IMR-90 (cell line): ENCODE results near the gene NTSR1. TPM values are rescaled to one million over a fixed set of nuclear protein-coding genes. Genes with fewer than 3 reads are reported as not detected.

Experiments used
- ATAC-seq: fragments of 200-7000 bp; cut with Tn5 transposase; 2 replicates; pipeline ENCODE4 v1.9.1; 2020; ENCODE audit warnings: low read depth, mild to moderate bottlenecking, moderate library complexity
- BruUV-seq: library from RNA; stranded (reverse); fragments of 400-500 nt; replicated peaks from 2 replicates; lab custom pipeline; 2021; lab: Mats Ljungman, UMichigan
- CTCF ChIA-PET: fragments of 300-600 bp; formaldehyde crosslinking; extraction: SDS; loops from one replicate; lab custom pipeline; 2021; ENCODE audit warnings: antibody characterized with exemption; lab: Yijun Ruan, JAX
- POLR2A ChIA-PET: fragments of 300-600 bp; sonication (Branson Sonifier 250); formaldehyde crosslinking; loops from one replicate; lab custom pipeline; 2022; ENCODE audit warnings: antibody characterized with exemption; ENCODE audit not compliant: unreplicated experiment; lab: Charles Lee
- DNase-seq: peaks from one replicate; pipeline ENCODE4 v3.0.0; 2013
- H2AFZ ChIP-seq: replicated peaks from 2 replicates; pipeline ENCODE3; 2013; ENCODE audit warnings: low read length, mild to moderate bottlenecking; ENCODE audit not compliant: poor library complexity
- H2AK5ac ChIP-seq: 2 replicates; pipeline ENCODE4 v1.6.1; 2013; ENCODE audit warnings: low read depth, low read length, inconsistent platforms
- H2AK9ac ChIP-seq: replicated peaks from 2 replicates; pipeline ENCODE3; 2013; ENCODE audit warnings: mild to moderate bottlenecking, low read depth, low read length, moderate library complexity; ENCODE audit not compliant: poor library complexity
- H2BK120ac ChIP-seq: 2 replicates; pipeline ENCODE4 v1.6.1; 2013; ENCODE audit warnings: low read depth, low read length, inconsistent platforms
- H2BK15ac ChIP-seq: 3 replicates; pipeline ENCODE4 v1.6.1; 2013; ENCODE audit warnings: low read depth, low read length, inconsistent platforms
- H2BK20ac ChIP-seq: 2 replicates; pipeline ENCODE4 v1.6.1; 2013; ENCODE audit warnings: low read depth, mild to moderate bottlenecking, inconsistent platforms, low read length, moderate library complexity
- H2BK5ac ChIP-seq: 2 replicates; pipeline ENCODE4 v1.6.1; 2013; ENCODE audit warnings: mild to moderate bottlenecking, low read depth, low read length, inconsistent platforms; ENCODE audit not compliant: poor library complexity, severe bottlenecking
- H3K14ac ChIP-seq: replicated peaks from 2 replicates; pipeline ENCODE4 v1.6.1; 2013; ENCODE audit warnings: low read depth, low read length, inconsistent platforms
- H3K18ac ChIP-seq: 2 replicates; pipeline ENCODE4 v1.6.1; 2013; ENCODE audit warnings: low read depth, low read length, control low read depth
- H3K23ac ChIP-seq: 2 replicates; pipeline ENCODE4 v1.6.1; 2013; ENCODE audit warnings: low read depth, low read length, inconsistent platforms
- H3K27ac ChIP-seq: 2 replicates; pipeline ENCODE4 v1.5.1; 2013; ENCODE audit warnings: mild to moderate bottlenecking, control low read depth, low read length; ENCODE audit not compliant: insufficient read depth
- H3K27me3 ChIP-seq: 2 replicates; pipeline ENCODE4 v1.6.1; 2013; ENCODE audit warnings: low read length; ENCODE audit not compliant: control insufficient read depth, insufficient read depth
- H3K36me3 ChIP-seq: 2 replicates; pipeline ENCODE4 v1.6.1; 2013; ENCODE audit warnings: low read length, mixed read lengths; ENCODE audit not compliant: control insufficient read depth, insufficient read depth
- H3K4ac ChIP-seq: 2 replicates; pipeline ENCODE4 v1.6.1; 2013; ENCODE audit warnings: low read depth, low read length, inconsistent platforms
- H3K4me1 ChIP-seq: 2 replicates; pipeline ENCODE4 v1.6.1; 2013; ENCODE audit warnings: low read length, mixed read lengths; ENCODE audit not compliant: control insufficient read depth, insufficient read depth
- H3K4me2 ChIP-seq: 2 replicates; pipeline ENCODE4 v1.6.1; 2013; ENCODE audit warnings: low read depth, mild to moderate bottlenecking, control low read depth, low read length, moderate library complexity
- H3K4me3 ChIP-seq: 2 replicates; pipeline ENCODE4 v1.5.1; 2013; ENCODE audit warnings: low read depth, mild to moderate bottlenecking, control low read depth, low read length, moderate library complexity; ENCODE audit not compliant: insufficient read depth
- H3K56ac ChIP-seq: 2 replicates; pipeline ENCODE4 v1.6.1; 2013; ENCODE audit warnings: low read length, inconsistent platforms; ENCODE audit not compliant: insufficient read depth; ENCODE audit errors: extremely low read depth
- H3K79me1 ChIP-seq, 2 experiments: 2 replicates each; pipeline ENCODE4 v1.6.1; 2013; ENCODE audit warnings: low read length in 2 of 2, inconsistent platforms in 1 of 2, low read depth in 1 of 2
- H3K9ac ChIP-seq: 2 replicates; pipeline ENCODE4 v1.6.1; 2013; ENCODE audit warnings: low read depth, low read length, control low read depth
- H3K9me1 ChIP-seq: 2 replicates; pipeline ENCODE4 v1.6.1; 2013; ENCODE audit warnings: low read length, inconsistent platforms; ENCODE audit not compliant: insufficient read depth
- H3K9me3 ChIP-seq: 2 replicates; pipeline ENCODE4 v1.6.1; 2013; ENCODE audit warnings: low read length; ENCODE audit not compliant: control insufficient read depth, insufficient read depth
- H4K20me1 ChIP-seq: 2 replicates; pipeline ENCODE4 v1.6.1; 2013; ENCODE audit warnings: low read length, inconsistent platforms; ENCODE audit not compliant: insufficient read depth
- H4K5ac ChIP-seq: 2 replicates; pipeline ENCODE4 v1.6.1; 2013; ENCODE audit warnings: mild to moderate bottlenecking, low read depth, low read length, control low read depth
- H4K8ac ChIP-seq, 2 experiments: 2 replicates each; pipeline ENCODE4 v1.6.1; 2013; ENCODE audit warnings: low read depth in 2 of 2, low read length in 2 of 2, control low read depth in 1 of 2, inconsistent platforms in 1 of 2
- H4K91ac ChIP-seq: 2 replicates; pipeline ENCODE4 v1.6.1; 2013; ENCODE audit warnings: low read depth, low read length, inconsistent platforms; ENCODE audit not compliant: insufficient read depth
- BHLHE40 ChIP-seq: fragments of 150-350 bp; IDR thresholded peaks from 2 replicates; pipeline ENCODE4 v1.6.1; 2016; ENCODE audit warnings: mild to moderate bottlenecking, low read depth, low read length
- CEBPB ChIP-seq: IDR thresholded peaks from 2 replicates; pipeline ENCODE4 v1.6.1; 2012; ENCODE audit warnings: low read depth, low read length, improper control_type of control experiment
- CHD1 ChIP-seq: IDR thresholded peaks from 2 replicates; pipeline ENCODE4 v1.6.1; 2012; ENCODE audit warnings: low read depth, low read length, improper control_type of control experiment
- FOS ChIP-seq: fragments of 150-350 bp; IDR thresholded peaks from 2 replicates; pipeline ENCODE4 v1.6.1; 2016; ENCODE audit warnings: low read depth, low read length
- MAFK ChIP-seq: IDR thresholded peaks from 2 replicates; pipeline ENCODE4 v1.6.1; 2012; ENCODE audit warnings: low read depth, low read length, improper control_type of control experiment
- MAZ ChIP-seq: IDR thresholded peaks from 2 replicates; pipeline ENCODE4 v1.6.1; 2012; ENCODE audit warnings: low read depth, mild to moderate bottlenecking, low read length, improper control_type of control experiment, moderate library complexity, borderline replicate concordance
- MXI1 ChIP-seq: IDR thresholded peaks from 2 replicates; pipeline ENCODE4 v1.6.1; 2012; ENCODE audit warnings: low read depth, mild to moderate bottlenecking, low read length, moderate library complexity, borderline replicate concordance
- NFE2L2 ChIP-seq: fragments of 150-350 bp; IDR thresholded peaks from 2 replicates; pipeline ENCODE4 v1.6.1; 2016; ENCODE audit warnings: low read depth, mild to moderate bottlenecking, low read length
- POLR2A ChIP-seq: IDR thresholded peaks from 2 replicates; pipeline ENCODE4 v1.6.1; 2012; ENCODE audit warnings: mild to moderate bottlenecking, low read depth, low read length
- RAD21 ChIP-seq: IDR thresholded peaks from 2 replicates; pipeline ENCODE4 v1.6.1; 2012; ENCODE audit warnings: low read length, improper control_type of control experiment
- RCOR1 ChIP-seq: IDR thresholded peaks from 2 replicates; pipeline ENCODE4 v1.6.1; 2012; ENCODE audit warnings: mild to moderate bottlenecking, low read length, improper control_type of control experiment; ENCODE audit not compliant: insufficient replicate concordance
- RFX5 ChIP-seq: IDR thresholded peaks from 2 replicates; pipeline ENCODE4 v1.8.0; 2012; ENCODE audit warnings: low read depth, mild to moderate bottlenecking, low read length, moderate library complexity
- SMC3 ChIP-seq: fragments of 150-350 bp; IDR thresholded peaks from 2 replicates; pipeline ENCODE4 v1.6.1; 2016; ENCODE audit warnings: low read depth, mild to moderate bottlenecking, antibody characterized with exemption, low read length, moderate library complexity
- WGBS, 2 experiments: methylation state at CpG; one replicate each; pipeline versions ENCODE4 v1.1.5 to v1.1.7; 2013; ENCODE audit warnings: missing lambda C conversion rate in 2 of 2; ENCODE audit not compliant: insufficient read length in 1 of 2; ENCODE audit errors: extremely low coverage in 2 of 2; 5-methylcytosine and 5-hydroxymethylcytosine counted together
- dilution Hi-C: fragments of 300-500 bp; cut with HindIII; formaldehyde crosslinking; loops from one replicate; pipeline ENCODE4 v1.14.3; 2018; ENCODE audit warnings: low sequenced_read_pairs; ENCODE audit not compliant: unreplicated experiment
- in situ Hi-C: fragments of 300-500 bp; cut with MboI; formaldehyde crosslinking; loops from 3 replicates; pipeline ENCODE4 v1.14.3; 2019; ENCODE audit warnings: low sequenced_read_pairs, inconsistent platforms, mixed read lengths
- intact Hi-C: fragments of 100-400 bp; cut with micrococcal nuclease; formaldehyde crosslinking; loops from 2 replicates; pipeline ENCODE4 v1.10.0; 2022
- polyA plus RNA-seq, 3 experiments: library from polyadenylated mRNA; depleted of rRNA; stranded (reverse); fragments of >200 nt; gene quantifications; 2 replicates each; pipeline ENCODE4 v1.2.3, GENCODE V29; 2012; ENCODE audit warnings: low replicate concordance in 1 of 3
- total RNA-seq: library from RNA; depleted of rRNA; stranded (reverse); fragments of >200 nt; gene quantifications from 2 replicates; pipeline ENCODE4 v1.2.3, GENCODE V29; 2012
- TF ChIP-seq, protein P1 (sequence below): fragments of 150-350 bp; IDR thresholded peaks from 2 replicates; pipeline ENCODE4 v1.6.1; 2017; ENCODE audit warnings: mild to moderate bottlenecking, antibody characterized with exemption, low read length, low read depth
- TF ChIP-seq, protein P2 (sequence below): conservative IDR thresholded peaks from 2 replicates; pipeline ENCODE4 v1.5.1; 2012; ENCODE audit warnings: mild to moderate bottlenecking, low read depth, low read length, improper control_type of control experiment
- TF ChIP-seq, protein P3 (sequence below): fragments of 150-350 bp; IDR thresholded peaks from 2 replicates; pipeline ENCODE4 v1.6.1; 2016; ENCODE audit warnings: low read depth, mild to moderate bottlenecking, low read length, moderate library complexity, borderline replicate concordance

Gene NTSR1
- total and polyA plus RNA-seq, 2 of the 4 experiments (the other 2 are of a cell fraction) = 0.54 to 1.8 TPM

DNA sequence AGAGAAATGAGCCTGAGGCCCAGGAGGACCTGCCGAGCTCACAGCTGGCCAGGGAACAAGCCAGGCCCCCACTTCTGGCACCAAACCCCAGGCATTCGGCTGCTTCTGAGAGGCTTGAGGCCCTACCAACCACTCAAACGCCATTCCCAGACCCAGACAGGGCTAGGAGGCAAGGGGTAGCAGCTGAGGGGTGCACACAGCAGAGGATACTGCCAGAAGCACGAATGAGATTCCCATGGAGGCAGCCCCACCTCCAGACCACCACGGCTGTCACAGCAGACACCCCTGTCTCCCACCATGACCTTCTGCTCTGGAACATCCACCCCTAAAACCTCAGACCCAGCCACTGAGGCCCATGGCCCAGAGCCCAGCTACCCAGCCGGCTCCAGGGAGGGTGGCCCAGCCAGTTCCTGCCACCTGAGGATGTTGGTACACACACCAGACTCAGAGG lies 36.1 kb downstream of the NTSR1 start:
- Histone ChIP-seq H3K36me3 (no peaks in the 10 kb centered on the region), H3K79me1 (peaks cover 0 to 6% of the 10 kb centered on the region in 2 experiments; a peak in 1 of 4 replicates), H2BK120ac (peak overlapping the region; percentile 52; the same call in 1 of the 2 replicates), H3K9ac (no peak overlapping the region), H3K4me2 (no peak overlapping the region), H4K8ac (no peak overlapping the region; a peak in 1 of 4 replicates), H3K14ac (peak overlapping the region; percentile 6; the same call in 1 of the 2 replicates), H2BK15ac (peak overlapping the region; percentile 27; the same call in 1 of the 3 replicates), H3K27ac (no peak overlapping the region), H3K18ac (no peak overlapping the region), H4K91ac (peak overlapping the region; percentile 23; the same call in 1 of the 2 replicates), H3K27me3 (no peaks in the 10 kb centered on the region), H3K23ac (peak overlapping the region; percentile 42; the same call in 1 of the 2 replicates), H2AK5ac (peak overlapping the region; percentile 23), H3K9me1 (no peaks in the 10 kb centered on the region), H2AK9ac (peak overlapping the region; percentile 15), H3K9me3 (no peaks in the 10 kb centered on the region), H3K4me1 (peaks cover 10% of the 10 kb centered on the region), H3K56ac (no peak overlapping the region), H2BK5ac (no peak overlapping the region), H2AFZ (peak overlapping the region; percentile 49), H3K4ac (peak overlapping the region; percentile 47), H4K20me1 (no peaks in the 10 kb centered on the region), H3K4me3 (no peak overlapping the region), H4K5ac (no peak overlapping the region), H2BK20ac (peak overlapping the region; percentile 50; the same call in 1 of the 2 replicates)
- 34% methylated on average over 4 of the region's 6 CpGs; no CpG with 5 or more reads in 1 of the 2 experiments for WGBS, 2 experiments
- ATAC-seq (no peak), DNase-seq (no peak)
- intact Hi-C loops = no loop called here
- ChIA-PET CTCF (interaction anchor here (0.7 kb wide), 1 partner anchor 56 kb away, joined by 3 read pairs; no protein-coding TSS in a partner anchor), POLR2A (no interaction called here)
- in situ Hi-C loops = no loop called here
- dilution Hi-C loops = no loop called here
- BruUV-seq = no TSS peak
- TF ChIP-seq, protein P1, sequence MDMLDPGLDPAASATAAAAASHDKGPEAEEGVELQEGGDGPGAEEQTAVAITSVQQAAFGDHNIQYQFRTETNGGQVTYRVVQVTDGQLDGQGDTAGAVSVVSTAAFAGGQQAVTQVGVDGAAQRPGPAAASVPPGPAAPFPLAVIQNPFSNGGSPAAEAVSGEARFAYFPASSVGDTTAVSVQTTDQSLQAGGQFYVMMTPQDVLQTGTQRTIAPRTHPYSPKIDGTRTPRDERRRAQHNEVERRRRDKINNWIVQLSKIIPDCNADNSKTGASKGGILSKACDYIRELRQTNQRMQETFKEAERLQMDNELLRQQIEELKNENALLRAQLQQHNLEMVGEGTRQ = no peak
- TF ChIP-seq RFX5 = no peak
- TF ChIP-seq FOS = no peak
- TF ChIP-seq MAFK = no peak
- TF ChIP-seq, protein P2, sequence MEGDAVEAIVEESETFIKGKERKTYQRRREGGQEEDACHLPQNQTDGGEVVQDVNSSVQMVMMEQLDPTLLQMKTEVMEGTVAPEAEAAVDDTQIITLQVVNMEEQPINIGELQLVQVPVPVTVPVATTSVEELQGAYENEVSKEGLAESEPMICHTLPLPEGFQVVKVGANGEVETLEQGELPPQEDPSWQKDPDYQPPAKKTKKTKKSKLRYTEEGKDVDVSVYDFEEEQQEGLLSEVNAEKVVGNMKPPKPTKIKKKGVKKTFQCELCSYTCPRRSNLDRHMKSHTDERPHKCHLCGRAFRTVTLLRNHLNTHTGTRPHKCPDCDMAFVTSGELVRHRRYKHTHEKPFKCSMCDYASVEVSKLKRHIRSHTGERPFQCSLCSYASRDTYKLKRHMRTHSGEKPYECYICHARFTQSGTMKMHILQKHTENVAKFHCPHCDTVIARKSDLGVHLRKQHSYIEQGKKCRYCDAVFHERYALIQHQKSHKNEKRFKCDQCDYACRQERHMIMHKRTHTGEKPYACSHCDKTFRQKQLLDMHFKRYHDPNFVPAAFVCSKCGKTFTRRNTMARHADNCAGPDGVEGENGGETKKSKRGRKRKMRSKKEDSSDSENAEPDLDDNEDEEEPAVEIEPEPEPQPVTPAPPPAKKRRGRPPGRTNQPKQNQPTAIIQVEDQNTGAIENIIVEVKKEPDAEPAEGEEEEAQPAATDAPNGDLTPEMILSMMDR = no peak
- TF ChIP-seq RAD21 = no peak
- TF ChIP-seq CHD1 = no peak
- TF ChIP-seq POLR2A = no peak
- TF ChIP-seq, protein P3, sequence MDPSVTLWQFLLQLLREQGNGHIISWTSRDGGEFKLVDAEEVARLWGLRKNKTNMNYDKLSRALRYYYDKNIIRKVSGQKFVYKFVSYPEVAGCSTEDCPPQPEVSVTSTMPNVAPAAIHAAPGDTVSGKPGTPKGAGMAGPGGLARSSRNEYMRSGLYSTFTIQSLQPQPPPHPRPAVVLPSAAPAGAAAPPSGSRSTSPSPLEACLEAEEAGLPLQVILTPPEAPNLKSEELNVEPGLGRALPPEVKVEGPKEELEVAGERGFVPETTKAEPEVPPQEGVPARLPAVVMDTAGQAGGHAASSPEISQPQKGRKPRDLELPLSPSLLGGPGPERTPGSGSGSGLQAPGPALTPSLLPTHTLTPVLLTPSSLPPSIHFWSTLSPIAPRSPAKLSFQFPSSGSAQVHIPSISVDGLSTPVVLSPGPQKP = no peak
- TF ChIP-seq CEBPB = no peak
- TF ChIP-seq NFE2L2 = no peak
- no peak for TF ChIP-seq MXI1
- no peak for TF ChIP-seq MAZ
- no peak for TF ChIP-seq RCOR1
- TF ChIP-seq BHLHE40 = no peak
- no peak for TF ChIP-seq SMC3
